Embryonic facial prominence (tissue), 1 donor: ENCODE data around the gene XCL2.
"Not testable (repeated sequence)": the region's sequence is repeated elsewhere in the genome, so short reads cannot be mapped to it uniquely, and the experiment has no call there.

Source experiments
- DNase-seq: peaks from one replicate; pipeline ENCODE4 v3.0.0-alpha.2; 2016; ENCODE audit errors: extremely low spot score

Gene XCL2

DNA sequence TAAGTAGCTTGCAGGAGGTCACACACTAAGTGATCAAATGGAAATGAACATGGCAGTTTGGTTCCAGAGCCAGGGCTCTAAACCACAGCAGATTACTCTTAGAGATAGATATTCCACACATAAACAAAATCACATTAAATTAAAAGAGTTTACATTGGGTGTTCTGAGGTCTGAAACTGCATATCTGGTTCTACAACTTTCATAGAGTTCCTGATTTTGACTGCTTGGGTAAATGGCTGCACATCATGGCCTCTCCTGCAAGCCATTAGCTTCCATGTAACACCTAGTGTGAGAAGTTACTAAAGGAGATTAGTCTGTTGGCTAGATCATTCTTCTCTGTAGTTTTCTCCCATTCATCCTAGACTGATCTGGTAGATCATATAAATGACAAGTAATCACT lies 12.8 kb upstream of the XCL2 start:
- no peak for DNase-seq

DNA sequence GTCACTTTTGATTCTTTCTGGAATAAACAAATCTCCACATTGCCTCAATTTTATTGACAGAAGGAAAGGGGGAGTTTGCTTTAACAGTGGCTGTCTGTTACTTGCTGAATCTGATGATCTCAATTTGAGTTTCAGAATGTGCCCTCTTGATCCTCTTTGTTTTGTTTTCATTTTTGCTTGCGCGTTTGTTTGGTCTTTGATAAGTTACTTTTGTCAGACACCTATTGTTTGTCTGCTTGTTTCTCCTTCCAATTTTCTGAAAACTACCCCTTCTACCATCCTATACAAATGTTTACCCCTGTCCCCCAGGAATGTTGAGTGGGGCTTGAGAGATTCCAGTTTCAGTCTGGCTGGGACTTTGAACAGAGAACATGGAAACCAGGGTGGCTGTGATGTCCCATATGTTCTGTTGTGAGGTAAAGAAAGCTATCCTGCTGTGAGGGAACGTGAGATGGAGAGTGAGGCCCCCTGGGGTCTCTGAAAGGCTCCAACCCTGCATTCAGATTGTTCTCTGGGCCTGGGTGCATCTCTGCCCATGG lies 11.8 kb upstream of the XCL2 start:
- no peak for DNase-seq

DNA sequence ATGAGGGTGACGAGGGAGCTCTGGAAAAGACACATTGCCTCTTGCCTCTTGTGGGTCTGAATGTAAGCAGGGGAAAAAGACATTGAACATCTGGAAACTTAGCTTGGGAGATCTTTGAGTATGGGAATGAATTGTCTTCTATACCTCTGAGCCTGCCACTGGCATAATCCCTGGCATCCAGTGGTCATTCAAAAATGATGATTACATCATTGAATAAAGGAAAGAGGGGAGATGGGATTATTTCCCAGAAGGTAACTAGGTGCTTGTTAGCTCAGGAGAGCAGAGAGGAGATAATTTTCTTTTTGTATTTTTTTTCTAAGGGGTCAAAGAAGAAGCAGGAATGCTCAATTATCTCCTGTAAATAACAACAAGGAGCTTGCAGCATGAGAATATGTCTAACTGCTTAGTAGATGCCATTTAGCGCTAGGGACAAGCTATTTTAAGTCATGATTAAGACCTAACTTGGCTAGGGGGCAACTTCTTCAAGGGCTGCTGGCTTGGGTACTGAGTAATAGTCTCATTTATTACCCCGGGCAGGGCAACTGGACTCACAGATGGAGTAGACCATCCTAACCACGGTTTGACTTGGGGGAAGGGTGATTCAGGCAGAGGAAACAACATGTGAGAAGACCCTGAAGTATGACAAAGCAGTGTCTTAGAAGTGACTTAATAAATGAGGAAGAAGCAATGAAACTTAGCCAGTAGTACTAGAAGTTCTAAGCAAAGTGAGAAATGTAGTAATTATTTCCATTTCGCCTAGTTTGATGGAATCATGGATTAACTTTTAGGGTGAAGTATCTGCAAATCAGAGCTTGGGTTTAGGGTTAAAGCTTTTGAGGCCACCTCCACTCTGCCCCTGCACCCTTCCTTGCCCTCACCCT lies 11.0 kb upstream of the XCL2 start:
- DNase-seq: no peak

DNA sequence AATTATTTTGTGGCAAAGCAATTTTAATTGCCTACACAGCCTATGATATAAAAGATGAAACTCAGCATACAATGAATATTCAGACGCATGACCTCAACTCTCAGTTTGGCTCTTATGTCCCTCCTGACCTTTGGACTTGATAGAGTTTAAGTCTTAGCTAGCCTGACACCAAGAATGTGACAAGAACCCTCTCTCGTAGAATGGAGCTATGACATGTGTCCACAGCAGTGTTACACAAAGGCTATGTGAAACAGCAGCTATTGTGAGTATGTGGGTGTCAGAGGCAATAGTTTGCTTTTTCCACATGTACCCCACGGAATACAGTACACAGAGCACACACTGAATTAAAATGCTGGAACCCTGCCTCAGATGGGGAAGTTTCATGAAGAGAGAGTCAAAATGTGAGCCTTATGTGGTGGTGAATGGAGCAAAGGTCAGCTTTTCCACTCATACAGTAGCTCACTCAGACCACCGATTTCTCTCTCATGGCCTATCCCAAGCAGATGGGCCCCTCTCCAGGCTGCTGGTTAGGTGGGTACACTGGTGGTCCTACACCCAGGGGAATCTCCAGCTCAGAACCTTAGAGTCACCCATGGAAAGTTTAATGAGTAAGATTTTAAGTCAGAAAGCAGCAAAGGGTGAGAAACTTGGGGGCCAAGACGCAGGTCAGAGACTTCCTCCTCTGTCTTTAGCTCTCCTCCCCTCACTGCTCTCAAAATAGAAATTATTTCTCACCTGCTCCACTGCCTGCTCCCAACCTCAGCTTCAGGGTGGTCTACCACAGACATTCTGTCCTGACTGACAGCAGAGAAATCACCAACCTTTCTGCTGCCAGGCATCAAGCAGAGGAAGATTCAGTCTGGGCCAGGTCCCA lies 10.1 kb upstream of the XCL2 start:
- DNase-seq: no peak

DNA sequence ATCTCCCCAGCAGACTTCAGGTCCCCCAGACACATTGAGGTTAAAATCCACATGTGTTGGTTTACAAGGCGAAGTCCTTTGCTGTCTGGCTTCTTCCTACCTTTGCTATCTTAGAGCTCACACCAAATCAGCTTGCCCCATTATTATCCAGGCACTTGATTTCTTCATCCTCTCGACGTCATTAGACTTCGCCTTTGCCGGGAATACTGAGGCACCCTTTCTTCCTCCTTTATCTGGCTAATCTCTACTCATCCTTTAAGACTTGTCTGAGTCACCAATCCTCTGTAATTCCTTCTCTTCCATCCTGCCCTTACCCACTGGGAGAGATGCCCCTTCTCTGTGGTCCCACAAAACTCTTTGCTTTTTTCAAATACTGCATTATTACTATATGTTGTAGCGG lies 9.2 kb upstream of the XCL2 start:
- no peak for DNase-seq

DNA sequence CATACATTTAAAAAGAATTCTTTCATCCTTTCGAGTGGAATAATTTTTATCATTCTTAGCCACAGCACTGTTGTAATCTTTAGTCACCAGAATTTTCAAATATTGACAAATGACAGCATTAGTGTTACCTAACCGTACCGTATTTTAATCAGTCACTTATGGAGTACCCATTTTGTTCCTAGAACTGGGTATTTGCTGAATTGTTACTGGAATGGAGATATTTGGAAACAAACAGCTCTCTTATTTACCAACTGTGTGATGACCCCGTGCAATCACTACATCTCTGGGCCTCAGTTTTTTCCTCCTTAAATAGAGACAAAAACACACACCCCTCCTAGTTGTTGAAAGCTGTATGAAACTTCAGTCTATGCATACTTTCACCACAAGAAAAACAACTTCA lies 7.9 kb upstream of the XCL2 start:
- DNase-seq: no peak

DNA sequence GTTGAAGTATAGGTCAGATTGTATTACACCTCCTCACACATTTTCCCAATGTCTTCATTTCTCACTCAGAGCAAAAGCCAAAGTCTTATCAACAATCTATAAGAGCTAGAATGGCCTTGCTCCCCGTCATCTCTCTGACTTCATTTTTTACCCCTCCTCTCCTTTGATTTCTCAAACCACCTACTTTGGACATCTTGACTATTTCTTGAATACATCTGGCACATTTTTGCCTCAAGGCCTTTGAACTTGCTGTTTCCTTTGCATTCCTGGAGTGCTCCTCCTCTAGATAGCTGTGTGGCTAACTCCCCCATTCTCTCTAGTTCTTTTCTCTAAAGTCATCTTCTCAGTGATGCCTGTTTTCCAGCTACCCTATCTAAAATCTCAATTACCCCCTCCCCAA lies 7.2 kb upstream of the XCL2 start:
- no peak for DNase-seq

DNA sequence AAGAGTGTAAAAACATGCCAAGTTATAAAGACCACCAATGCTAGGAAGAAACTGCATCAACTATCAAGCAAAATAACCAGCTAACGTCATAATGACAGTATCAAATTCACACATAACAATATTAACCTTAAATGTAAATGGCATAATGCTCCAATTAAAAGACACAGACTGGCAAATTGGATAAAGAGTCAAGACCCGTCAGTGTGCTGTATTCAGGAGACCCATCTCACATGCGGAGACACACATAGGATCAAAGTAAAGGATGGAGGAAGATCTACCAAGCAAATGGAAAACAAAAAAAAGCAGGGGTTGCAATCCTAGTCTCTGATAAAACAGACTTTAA lies 2.7 kb upstream of the XCL2 start:
- DNase-seq: not testable (repeated sequence)

DNA sequence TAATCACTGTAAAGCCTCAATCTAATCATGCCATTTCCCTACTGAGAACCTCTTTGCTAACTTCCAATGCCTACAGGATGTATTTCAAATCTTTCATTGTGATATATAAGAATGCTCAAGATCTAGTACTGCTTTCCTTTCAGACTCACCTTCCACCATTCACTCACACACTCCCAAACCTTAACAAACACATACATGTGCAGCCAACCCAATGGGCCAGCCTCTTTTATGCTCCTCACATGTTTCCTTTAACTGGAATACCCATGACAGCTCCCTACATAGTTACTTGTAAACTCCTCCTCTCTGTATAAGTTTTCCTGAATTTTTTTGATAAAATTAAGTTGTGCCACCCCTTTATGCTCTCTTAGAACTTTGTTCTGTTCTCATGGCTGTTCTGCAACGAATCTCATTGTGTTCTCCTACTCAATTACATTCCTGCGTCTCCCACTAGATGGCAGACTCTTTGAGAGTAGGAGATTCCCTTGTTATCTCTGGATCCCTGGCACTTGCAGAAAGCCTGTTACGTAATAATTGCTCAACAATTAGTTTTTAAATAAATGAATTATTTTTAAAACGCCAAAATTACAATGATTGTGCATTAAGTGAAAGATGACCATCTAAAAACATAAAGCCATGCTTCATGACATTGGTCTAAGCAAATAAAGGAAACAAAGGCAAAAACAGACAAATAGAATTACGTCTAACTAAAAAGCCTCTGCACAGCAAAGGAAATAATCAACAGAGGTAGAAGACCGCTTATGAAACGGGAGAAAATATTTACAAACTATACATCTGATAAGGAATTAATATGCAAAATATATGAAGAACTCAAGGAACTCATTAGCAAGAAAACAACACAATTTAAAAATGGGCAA lies 2.1 kb upstream of the XCL2 start:
- DNase-seq: not testable (repeated sequence)

DNA sequence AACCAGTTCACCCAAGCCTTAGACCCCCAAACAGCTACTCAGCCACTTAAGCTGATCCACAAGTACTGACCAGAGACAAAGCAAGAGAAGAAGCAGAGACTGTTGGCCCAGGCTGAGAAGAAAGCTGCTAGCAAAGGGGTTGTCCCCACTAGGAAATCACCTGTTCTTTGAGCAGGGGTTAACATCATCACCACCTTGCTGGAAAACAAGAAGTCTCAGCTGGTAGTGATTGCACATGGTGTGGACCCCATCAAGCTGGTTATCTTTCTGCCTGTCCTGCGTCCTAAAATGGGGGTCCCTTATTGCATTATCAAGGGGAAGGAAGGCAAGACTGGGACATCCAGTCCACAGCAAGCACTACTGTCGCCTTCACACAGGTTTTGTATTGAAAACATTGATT lies 819 bp downstream of the XCL2 start:
- DNase-seq: not testable (repeated sequence)

DNA sequence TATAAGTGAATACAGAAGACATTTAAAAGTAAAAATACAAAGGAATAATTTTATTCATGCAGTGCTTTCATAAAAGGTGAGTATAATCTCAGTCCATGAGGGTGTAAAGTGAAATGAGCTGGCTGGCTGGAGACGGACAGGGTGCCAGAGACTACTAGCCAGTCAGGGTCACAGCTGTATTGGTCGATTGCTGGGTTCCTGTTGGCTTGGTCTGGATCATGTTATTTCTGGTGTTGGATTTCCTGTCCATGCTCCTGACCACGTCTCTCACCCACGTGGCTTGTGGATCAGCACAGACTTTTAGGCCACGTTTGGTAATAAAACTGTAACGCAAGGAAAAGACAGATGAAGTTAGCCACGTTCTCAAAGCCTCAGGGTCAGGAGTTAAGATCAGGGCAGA lies 3.0 kb downstream of the XCL2 start:
- DNase-seq: not testable (repeated sequence)

DNA sequence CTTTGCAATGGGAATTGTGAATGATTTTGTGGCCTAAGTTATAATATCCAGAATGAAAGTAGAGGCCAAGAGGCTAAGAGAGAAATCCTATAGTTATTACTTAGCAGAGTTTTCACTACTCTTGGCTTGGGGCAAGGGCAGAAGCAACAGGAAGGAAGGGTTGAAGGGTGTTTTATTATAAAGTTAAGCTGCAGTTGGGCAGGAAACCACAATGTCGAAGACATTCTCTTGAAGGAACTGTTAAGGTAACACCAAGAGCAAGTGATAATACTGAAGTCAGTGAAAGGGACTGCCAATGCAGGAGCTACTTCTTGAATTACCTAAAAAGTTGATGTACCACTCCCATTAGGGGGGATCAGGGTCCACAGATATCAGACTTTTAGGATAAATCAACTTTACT lies 8.3 kb downstream of the XCL2 start:
- no peak for DNase-seq

DNA sequence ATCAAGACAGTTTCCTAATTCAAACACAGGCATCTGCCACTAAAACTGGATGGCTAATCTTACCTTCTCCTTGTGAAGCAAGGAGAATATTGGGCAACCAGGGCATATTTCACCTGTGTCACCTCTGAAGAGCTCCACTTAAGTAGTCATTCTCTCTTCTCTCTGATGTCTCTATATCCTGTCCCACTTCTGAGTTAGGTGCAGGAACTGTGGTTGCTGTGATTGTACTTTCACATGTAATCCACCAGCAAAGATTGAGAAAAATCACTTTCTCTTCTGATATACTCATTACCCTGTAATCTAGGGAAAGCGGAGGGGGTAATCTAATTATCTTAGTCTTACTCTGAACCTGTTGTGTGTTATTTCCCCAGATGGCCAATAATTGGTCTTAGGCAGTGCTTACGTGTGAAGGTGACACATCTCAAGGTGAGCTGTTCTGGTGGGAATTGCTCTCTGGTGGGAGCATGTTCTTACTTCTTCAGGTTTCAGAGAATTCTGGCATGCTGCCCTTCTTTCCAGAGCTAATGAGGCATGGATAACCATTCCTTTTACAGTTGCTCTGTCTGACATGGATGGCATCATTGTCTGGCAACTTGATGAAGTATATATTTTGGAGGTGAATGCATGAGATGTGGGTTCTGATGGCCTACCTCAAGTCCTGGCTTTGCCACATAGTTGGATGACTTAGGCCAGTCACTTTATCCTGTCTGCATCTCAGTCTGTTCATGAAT lies 12.0 kb downstream of the XCL2 start:
- no peak for DNase-seq

DNA sequence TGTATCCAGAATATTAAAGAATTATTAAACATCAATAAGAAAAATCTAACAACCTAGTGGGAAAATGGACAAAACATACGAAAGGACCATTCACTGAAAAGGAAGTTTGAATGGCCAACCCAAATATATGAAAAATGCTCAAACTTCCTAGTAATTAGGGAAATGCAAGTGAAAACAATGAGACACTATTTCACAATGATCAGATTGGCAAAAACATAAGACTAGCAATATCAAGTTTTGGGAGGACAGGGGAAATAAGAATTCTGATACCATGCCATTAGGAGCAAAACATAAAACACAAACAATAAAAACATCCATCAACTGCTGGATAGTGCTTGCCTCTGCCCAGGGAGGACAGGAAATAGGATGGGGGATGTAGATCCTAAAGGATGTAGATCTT lies 14.3 kb downstream of the XCL2 start:
- no peak for DNase-seq

DNA sequence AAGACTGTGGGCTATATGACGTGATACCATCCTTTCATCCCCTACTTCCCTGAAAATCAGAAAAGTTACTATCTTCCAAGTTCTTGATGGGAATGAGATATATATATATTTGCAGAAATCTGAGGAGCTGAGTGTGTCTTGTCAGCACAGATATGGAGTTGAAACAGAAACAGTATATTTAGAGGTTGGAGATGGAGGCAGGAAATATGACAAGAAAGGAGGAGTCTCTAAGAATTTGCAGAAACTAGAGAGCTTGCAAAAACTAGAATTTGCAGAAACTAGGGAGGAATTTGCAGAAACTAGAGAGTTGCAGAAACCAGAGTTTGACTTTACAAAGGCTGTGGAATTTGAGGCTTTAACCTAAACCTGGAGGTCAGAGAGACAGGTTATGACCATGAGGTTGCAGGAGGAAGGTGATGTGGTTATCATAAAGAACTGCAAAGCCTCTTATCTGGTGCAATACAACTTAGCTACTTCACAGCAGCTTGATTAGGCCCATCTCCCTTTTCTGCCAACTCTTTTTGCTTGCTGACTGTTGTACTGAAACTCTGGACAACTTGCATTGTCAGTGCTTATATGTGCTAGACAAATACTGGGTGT lies 22.3 kb downstream of the XCL2 start:
- no peak for DNase-seq

DNA sequence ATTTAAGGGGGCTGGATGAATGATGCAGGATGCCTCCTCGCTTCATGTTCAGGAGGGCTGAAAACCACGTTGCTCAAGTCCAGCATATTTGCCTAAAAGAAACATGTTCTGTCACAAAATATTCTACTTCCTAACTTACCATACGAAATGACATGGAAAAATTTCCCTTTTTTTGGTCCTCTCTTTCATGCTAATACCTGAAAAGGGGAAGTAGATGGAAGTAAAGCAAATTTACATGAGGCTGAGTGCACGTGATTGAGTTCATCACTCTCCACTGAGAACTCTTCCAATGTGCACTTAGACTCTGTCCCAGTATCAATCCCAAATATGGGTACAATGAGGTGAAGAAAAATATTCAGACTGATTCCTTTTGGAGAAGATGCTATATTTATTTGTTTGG lies 23.0 kb downstream of the XCL2 start:
- DNase-seq: no peak

DNA sequence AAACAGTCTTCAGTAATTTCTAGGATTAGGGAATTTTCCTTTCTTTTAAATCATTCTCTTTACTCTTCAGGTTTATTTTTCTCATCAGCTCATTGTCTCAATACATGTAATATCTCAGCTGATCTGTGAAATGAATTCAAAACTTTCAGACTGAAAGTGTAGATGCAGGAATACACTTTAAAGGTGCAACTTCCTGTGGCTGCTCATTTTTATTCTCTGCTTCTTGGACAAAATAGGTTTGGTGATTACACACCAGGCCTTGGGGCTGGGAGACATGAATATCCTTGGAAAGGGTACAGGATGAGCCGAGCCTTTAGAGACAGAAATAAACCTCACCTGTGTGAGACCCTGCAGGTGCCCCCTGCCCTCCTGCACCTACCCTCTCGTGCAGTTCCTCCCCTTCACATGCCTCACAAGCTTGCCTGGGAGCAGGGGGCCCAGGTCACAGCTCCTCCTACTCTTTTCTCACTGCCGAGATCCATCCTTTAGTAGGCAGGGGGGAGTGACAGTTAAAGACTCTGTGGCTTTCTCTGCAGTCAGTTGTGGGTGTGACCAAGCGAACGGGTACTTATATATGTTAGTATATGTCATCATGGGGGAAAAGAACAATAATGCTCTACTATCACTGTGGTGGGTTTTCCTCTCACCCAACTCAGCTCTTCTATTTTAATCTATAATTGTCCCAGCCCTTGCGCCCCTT lies 23.6 kb downstream of the XCL2 start:
- DNase-seq: no peak

DNA sequence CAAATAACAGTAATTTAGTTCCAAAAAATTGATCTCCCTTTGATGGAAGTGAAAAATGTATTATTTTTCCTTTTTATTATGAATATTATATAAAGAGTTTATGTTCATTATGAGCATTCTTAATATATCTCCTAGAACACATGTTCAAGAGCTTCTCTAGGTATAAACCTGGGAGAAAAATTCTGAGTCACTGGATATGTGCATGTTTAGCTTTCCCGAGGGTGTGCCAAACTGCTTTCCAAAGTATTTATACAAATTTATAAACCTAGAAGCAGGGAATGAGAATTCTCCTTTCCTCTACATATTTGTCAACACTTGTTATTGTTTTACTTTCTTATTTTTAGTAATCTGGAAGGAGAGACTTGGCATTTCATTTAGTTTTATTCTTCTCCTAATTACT lies 25.0 kb downstream of the XCL2 start:
- no peak for DNase-seq

DNA sequence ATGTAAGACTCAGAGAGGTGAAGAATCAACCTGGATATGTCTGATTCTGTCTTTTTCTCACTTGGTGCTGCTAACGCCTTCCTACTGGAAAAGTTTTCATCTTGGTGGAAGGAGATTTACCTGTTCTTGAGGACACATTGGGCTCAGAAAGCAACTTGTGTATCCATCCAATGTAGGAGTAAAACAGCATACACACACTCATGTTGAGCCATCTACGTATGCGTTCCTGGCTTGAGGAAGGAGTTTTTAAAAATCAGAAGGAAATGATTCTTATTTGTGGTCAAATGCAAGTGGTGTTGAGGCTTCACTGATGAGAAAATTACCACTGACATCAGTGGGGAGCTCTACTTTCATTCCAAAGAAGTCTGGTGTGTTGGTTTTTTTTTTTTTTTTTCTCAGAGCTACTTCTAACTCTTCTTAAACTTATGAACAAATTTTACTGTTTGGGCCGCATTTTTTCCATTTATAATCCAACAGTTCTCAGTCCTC lies 25.6 kb downstream of the XCL2 start:
- DNase-seq: no peak

DNA sequence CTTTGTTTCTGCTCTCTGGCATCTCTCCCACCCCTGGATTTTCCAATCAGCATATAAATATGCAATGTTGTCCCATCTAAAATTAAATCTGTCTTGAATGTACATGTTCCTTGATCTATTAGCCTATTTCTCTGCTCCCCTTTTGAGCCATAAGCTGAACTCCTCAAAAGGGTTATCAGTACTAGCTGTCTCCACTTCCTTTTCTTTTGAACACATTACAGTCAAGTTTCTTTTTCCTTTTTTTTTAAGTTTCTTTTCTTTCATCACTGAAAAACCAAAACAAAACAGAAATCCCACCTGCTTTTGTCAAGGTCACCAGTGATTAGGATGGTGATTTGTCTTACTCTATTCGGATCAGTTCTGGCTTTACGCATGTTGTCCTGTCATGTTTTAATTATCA lies 29.3 kb downstream of the XCL2 start:
- no peak for DNase-seq
